COLO829 (cell line): ENCODE measurements around the gene KCNK5.

Experiments used
- DNase-seq: peaks from one replicate; pipeline ENCODE4 v3.0.0; 2012; ENCODE audit warnings: low spot score

Gene KCNK5

GRCh38 chr6:39240155-39240757 is 11.0 kb upstream of the KCNK5 start:
- no peak for DNase-seq

GRCh38 chr6:39239527-39240154 is 10.4 kb upstream of the KCNK5 start:
- DNase-seq: peak; percentile 35

GRCh38 chr6:39236742-39237141 is 7.5 kb upstream of the KCNK5 start:
- DNase-seq: no peak

GRCh38 chr6:39233333-39233732 is 4.1 kb upstream of the KCNK5 start:
- DNase-seq: no peak

GRCh38 chr6:39231521-39232243 is 2.4 kb upstream of the KCNK5 start:
- no peak for DNase-seq

- DNase-seq: no peak
Measured at GRCh38 chr6:39230654-39231035, 1.4 kb upstream of the KCNK5 start.

GRCh38 chr6:39228111-39228971 is 934 bp downstream of the KCNK5 start:
- DNase-seq: no peak

GRCh38 chr6:39227476-39227875 is 1.8 kb downstream of the KCNK5 start:
- no peak for DNase-seq

GRCh38 chr6:39226639-39227329 is 2.5 kb downstream of the KCNK5 start:
- DNase-seq: no peak

- DNase-seq: no peak
Measured at GRCh38 chr6:39225946-39226437, 3.3 kb downstream of the KCNK5 start.

- no peak for DNase-seq
Measured at GRCh38 chr6:39225543-39225942, 3.7 kb downstream of the KCNK5 start.

- no peak for DNase-seq
Measured at GRCh38 chr6:39224523-39225182, 4.6 kb downstream of the KCNK5 start.

- DNase-seq: no peak
Measured at GRCh38 chr6:39224011-39224410, 5.3 kb downstream of the KCNK5 start.

GRCh38 chr6:39223555-39223954 is 5.7 kb downstream of the KCNK5 start:
- DNase-seq: no peak

- DNase-seq: no peak
Measured at GRCh38 chr6:39223061-39223460, 6.2 kb downstream of the KCNK5 start.

- DNase-seq: no peak
Measured at GRCh38 chr6:39221779-39222641, 7.3 kb downstream of the KCNK5 start.

GRCh38 chr6:39221115-39221514 is 8.2 kb downstream of the KCNK5 start:
- DNase-seq: no peak

- no peak for DNase-seq
Measured at GRCh38 chr6:39218868-39219567, 10.3 kb downstream of the KCNK5 start.

GRCh38 chr6:39217177-39217864 is 12.0 kb downstream of the KCNK5 start:
- no peak for DNase-seq
